A673 (cell line): ENCODE results near the gene SPARCL1.

Experiments
- CTCF ChIP-seq: fragments of 300-800, 200-600 bp; sonication (generic); conservative IDR thresholded peaks from 2 replicates; pipeline ENCODE4 v1.5.1; 2017; ENCODE audit warnings: low read depth, mild to moderate bottlenecking, antibody characterized with exemption, low read length, moderate library complexity, mixed read lengths
- EZH2 ChIP-seq: fragments of 200-600 bp; sonication (generic); IDR thresholded peaks from 2 replicates; pipeline ENCODE4 v1.6.1; 2017; ENCODE audit warnings: borderline replicate concordance, low read depth, mild to moderate bottlenecking, mixed read lengths, antibody characterized with exemption, low read length; ENCODE audit not compliant: poor library complexity, severe bottlenecking

DNA sequence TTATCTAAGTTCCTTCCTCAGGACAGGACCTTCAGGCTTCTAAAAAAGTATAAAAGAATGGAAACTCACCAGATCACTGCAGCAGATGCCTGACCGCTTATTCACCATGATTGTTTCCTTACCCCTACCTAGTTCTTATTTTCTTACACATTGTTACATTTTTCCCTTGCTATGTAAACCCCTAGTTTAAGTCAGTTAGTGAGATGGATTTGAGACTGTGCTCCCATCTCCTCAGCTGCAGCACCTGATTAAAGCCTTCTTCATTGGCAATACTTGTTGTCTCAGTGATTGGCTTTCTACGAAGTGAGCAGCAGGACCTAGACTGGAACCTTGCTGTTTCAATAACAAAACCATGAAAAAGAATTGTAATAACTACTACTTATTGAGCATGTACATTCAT, 4.7 kb downstream of the SPARCL1 start:
- TF ChIP-seq CTCF, result no peak
- TF ChIP-seq EZH2, result no peak
